ENCODE data around the gene PDIA2.

GRCh38 chr16:324451-325334 is 41.7 kb downstream of the PDIA2 start:
- TF ChIP-seq CTCF (IDR thresholded peaks at IDR 0.05) (no peak), POLR2A (IDR thresholded peaks at IDR 0.05) (no peak)

All from heart left ventricle (tissue), 13 donors.